Measurements from ENCODE around the gene FHIT.

Gene FHIT

DNA sequence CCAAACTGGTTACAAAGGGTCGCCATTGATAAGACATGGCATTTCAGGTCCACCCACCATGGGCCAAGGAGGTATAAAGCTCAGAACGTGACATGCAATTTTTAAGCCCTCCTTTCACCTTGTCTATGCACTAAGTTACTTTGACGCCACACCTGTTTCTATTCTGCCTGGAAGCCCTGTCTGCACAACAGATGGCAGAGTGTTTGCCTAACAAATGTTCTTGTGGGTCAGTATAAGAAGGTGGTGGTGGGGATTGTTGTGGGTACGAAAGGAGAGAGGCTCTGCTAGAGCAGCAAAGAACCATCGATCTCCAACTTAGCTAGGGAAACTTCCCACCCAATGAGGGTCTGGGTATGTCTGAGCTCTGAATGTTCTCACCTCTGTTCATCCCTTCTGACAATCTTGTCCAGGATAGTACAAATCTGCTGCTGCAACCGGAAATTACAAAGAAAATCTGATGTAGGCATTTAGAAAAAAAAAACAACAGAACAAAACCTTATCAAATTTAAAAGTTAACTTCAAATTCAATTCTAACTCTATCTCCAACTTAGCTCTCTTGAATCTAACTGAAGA lies 1256.4 kb downstream of the FHIT start:
- H3K4me3 ChIP-seq (ENCODE audit: low read depth, low read length), result no peak overlapping the region
- no peak for DNase-seq (ENCODE audit: low read depth)
- no peak for TF ChIP-seq CTCF (IDR thresholded peaks at IDR 0.05; ENCODE audit: low read depth, low read length, missing control alignments)

GRCh38 chr3:59992578-59992977 lies 1258.7 kb downstream of the FHIT start:
- no peak for TF ChIP-seq CTCF (IDR thresholded peaks at IDR 0.05; ENCODE audit: low read depth, low read length, missing control alignments)
- no peak for DNase-seq (ENCODE audit: low read depth)
- no peak overlapping the region for H3K4me3 ChIP-seq (ENCODE audit: low read depth, low read length)

GRCh38 chr3:59990915-59991314 lies 1260.3 kb downstream of the FHIT start:
- TF ChIP-seq CTCF (IDR thresholded peaks at IDR 0.05; ENCODE audit: low read depth, low read length, missing control alignments), result no peak
- H3K4me3 ChIP-seq (ENCODE audit: low read depth, low read length), result no peak overlapping the region
- no peak for DNase-seq (ENCODE audit: low read depth)

- H3K4me3 ChIP-seq (ENCODE audit: low read depth, low read length), result no peak overlapping the region
- DNase-seq (ENCODE audit: low read depth), result no peak
- TF ChIP-seq CTCF (IDR thresholded peaks at IDR 0.05; ENCODE audit: low read depth, low read length, missing control alignments), result no peak
Measured at GRCh38 chr3:59982510-59982909, 1268.7 kb downstream of the FHIT start.

GRCh38 chr3:59981377-59981776 lies 1269.9 kb downstream of the FHIT start:
- DNase-seq (ENCODE audit: low read depth), result no peak
- no peak overlapping the region for H3K4me3 ChIP-seq (ENCODE audit: low read depth, low read length)
- TF ChIP-seq CTCF (IDR thresholded peaks at IDR 0.05; ENCODE audit: low read depth, low read length, missing control alignments), result no peak

- DNase-seq (ENCODE audit: low read depth), result no peak
- no peak overlapping the region for H3K4me3 ChIP-seq (ENCODE audit: low read depth, low read length)
- TF ChIP-seq CTCF (IDR thresholded peaks at IDR 0.05; ENCODE audit: low read depth, low read length, missing control alignments), result no peak
Measured at GRCh38 chr3:59980576-59980975, 1270.7 kb downstream of the FHIT start.

GRCh38 chr3:59979542-59979941 lies 1271.7 kb downstream of the FHIT start:
- DNase-seq (ENCODE audit: low read depth), result no peak
- TF ChIP-seq CTCF (IDR thresholded peaks at IDR 0.05; ENCODE audit: low read depth, low read length, missing control alignments), result no peak
- H3K4me3 ChIP-seq (ENCODE audit: low read depth, low read length), result no peak overlapping the region
